Activated naive CD8-positive, alpha-beta T cell treated with anti-CD3 and anti-CD28 coated beads, Interleukin-2, amount 10 ng/mL, durations not matched to agents 7 days and 5 days (primary cell): ENCODE results near the gene ZNG1A. TPM values are rescaled to one million over a fixed set of nuclear protein-coding genes. Genes with fewer than 3 reads are reported as not detected.
"Not testable (repeated sequence)": the region's sequence is repeated elsewhere in the genome, so short reads cannot be mapped to it uniquely, and the experiment has no call there.

ENCODE experiments used
- ATAC-seq: fragments of 150-1000 bp; cut with Tn5 transposase; one replicate; pipeline ENCODE4 v1.10.0; 2021; ENCODE audit warnings: low read depth, moderate library complexity
- POLR2A ChIA-PET: fragments of 350-600 bp; sonication (Branson Sonifier 250); formaldehyde crosslinking; loops from one replicate; lab custom pipeline; 2021; ENCODE audit warnings: antibody characterized with exemption; lab: Charles Lee
- DNase-seq: peaks from one replicate; pipeline ENCODE4 v3.0.0; 2021
- H3K27ac Mint-ChIP-seq: one replicate; pipeline ENCODE4 v1.8.0; 2022; ENCODE audit warnings: mild to moderate bottlenecking, mixed read lengths
- H3K27me3 Mint-ChIP-seq: one replicate; pipeline ENCODE4 v1.8.0; 2022; ENCODE audit warnings: mild to moderate bottlenecking, moderate library complexity, mixed read lengths
- H3K36me3 Mint-ChIP-seq: one replicate; pipeline ENCODE4 v1.8.0; 2021; ENCODE audit warnings: mild to moderate bottlenecking, mixed read lengths
- H3K4me1 Mint-ChIP-seq: one replicate; pipeline ENCODE4 v1.8.0; 2021; ENCODE audit warnings: mixed read lengths
- H3K4me3 Mint-ChIP-seq: one replicate; pipeline ENCODE4 v1.8.0; 2022; ENCODE audit warnings: mild to moderate bottlenecking, moderate library complexity, mixed read lengths
- H3K9me3 Mint-ChIP-seq: one replicate; pipeline ENCODE4 v1.8.0; 2021; ENCODE audit warnings: mixed read lengths
- total RNA-seq, 2 experiments: library from RNA; stranded (reverse); gene quantifications; one replicate each; pipeline ENCODE4 v1.2.3, GENCODE V29; 2021

The ZNG1A gene
- total RNA-seq, 2 experiments from 2014 or later, result 26.4 to 27.5 TPM

GRCh38 chr9:105991-106390, 72.9 kb downstream of the ZNG1A start:
- H3K36me3 Mint-ChIP-seq, H3K4me1 Mint-ChIP-seq, H3K27ac Mint-ChIP-seq, POLR2A ChIA-PET, ATAC-seq, H3K9me3 Mint-ChIP-seq, DNase-seq, H3K4me3 Mint-ChIP-seq: not testable (repeated sequence)
- peaks cover 29% of the 10 kb centered on the region for H3K27me3 Mint-ChIP-seq

- DNase-seq, ATAC-seq, H3K4me1 Mint-ChIP-seq, H3K27ac Mint-ChIP-seq, POLR2A ChIA-PET, H3K27me3 Mint-ChIP-seq, H3K4me3 Mint-ChIP-seq, H3K9me3 Mint-ChIP-seq, H3K36me3 Mint-ChIP-seq: not testable (repeated sequence)
Measured at GRCh38 chr9:100430-100829, 78.4 kb downstream of the ZNG1A start.

- H3K9me3 Mint-ChIP-seq, H3K27me3 Mint-ChIP-seq, H3K4me1 Mint-ChIP-seq, H3K36me3 Mint-ChIP-seq, DNase-seq, H3K4me3 Mint-ChIP-seq, POLR2A ChIA-PET, ATAC-seq, H3K27ac Mint-ChIP-seq: not testable (repeated sequence)
Measured at GRCh38 chr9:99867-100266, 79.0 kb downstream of the ZNG1A start.

GRCh38 chr9:98775-99174, 80.1 kb downstream of the ZNG1A start:
- H3K9me3 Mint-ChIP-seq, H3K36me3 Mint-ChIP-seq, ATAC-seq, H3K4me1 Mint-ChIP-seq, H3K27me3 Mint-ChIP-seq, H3K27ac Mint-ChIP-seq, H3K4me3 Mint-ChIP-seq, DNase-seq, POLR2A ChIA-PET: not testable (repeated sequence)

GRCh38 chr9:94992-95391, 83.9 kb downstream of the ZNG1A start:
- H3K4me3 Mint-ChIP-seq, POLR2A ChIA-PET, H3K4me1 Mint-ChIP-seq, H3K27ac Mint-ChIP-seq, H3K27me3 Mint-ChIP-seq, H3K9me3 Mint-ChIP-seq, H3K36me3 Mint-ChIP-seq, DNase-seq: not testable (repeated sequence)
- ATAC-seq, result peak; percentile 65

- not testable (repeated sequence) for H3K27me3 Mint-ChIP-seq, ATAC-seq
Measured at GRCh38 chr9:94323-94722, 84.5 kb downstream of the ZNG1A start.

GRCh38 chr9:93909-94308, 84.9 kb downstream of the ZNG1A start:
- ATAC-seq, H3K4me3 Mint-ChIP-seq, H3K4me1 Mint-ChIP-seq, H3K36me3 Mint-ChIP-seq, POLR2A ChIA-PET, H3K9me3 Mint-ChIP-seq, H3K27me3 Mint-ChIP-seq, H3K27ac Mint-ChIP-seq, DNase-seq: not testable (repeated sequence)

More at GRCh38 chr9:94323-94722, 84.5 kb downstream of the ZNG1A start:
- H3K36me3 Mint-ChIP-seq, H3K4me1 Mint-ChIP-seq, H3K9me3 Mint-ChIP-seq, H3K4me3 Mint-ChIP-seq, H3K27ac Mint-ChIP-seq, POLR2A ChIA-PET, DNase-seq: not testable (repeated sequence)

- H3K36me3 Mint-ChIP-seq, H3K9me3 Mint-ChIP-seq, H3K4me3 Mint-ChIP-seq, H3K27me3 Mint-ChIP-seq, H3K27ac Mint-ChIP-seq, H3K4me1 Mint-ChIP-seq, DNase-seq, ATAC-seq, POLR2A ChIA-PET: not testable (repeated sequence)
Measured at GRCh38 chr9:90851-91250, 88.0 kb downstream of the ZNG1A start.

GRCh38 chr9:88396-89037, 90.3 kb downstream of the ZNG1A start:
- POLR2A ChIA-PET, H3K27ac Mint-ChIP-seq, H3K4me1 Mint-ChIP-seq, H3K4me3 Mint-ChIP-seq, H3K36me3 Mint-ChIP-seq, H3K9me3 Mint-ChIP-seq, DNase-seq, H3K27me3 Mint-ChIP-seq: not testable (repeated sequence)
- ATAC-seq, result peak; percentile 60

- DNase-seq, H3K4me3 Mint-ChIP-seq, ATAC-seq, H3K27ac Mint-ChIP-seq, H3K36me3 Mint-ChIP-seq, POLR2A ChIA-PET, H3K9me3 Mint-ChIP-seq, H3K4me1 Mint-ChIP-seq, H3K27me3 Mint-ChIP-seq: not testable (repeated sequence)
Measured at GRCh38 chr9:87860-88259, 91.0 kb downstream of the ZNG1A start.

- POLR2A ChIA-PET, H3K36me3 Mint-ChIP-seq, H3K27ac Mint-ChIP-seq, ATAC-seq, DNase-seq, H3K9me3 Mint-ChIP-seq, H3K4me1 Mint-ChIP-seq, H3K4me3 Mint-ChIP-seq, H3K27me3 Mint-ChIP-seq: not testable (repeated sequence)
Measured at GRCh38 chr9:87105-87504, 91.8 kb downstream of the ZNG1A start.

GRCh38 chr9:86697-87096, 92.2 kb downstream of the ZNG1A start:
- H3K9me3 Mint-ChIP-seq, H3K4me3 Mint-ChIP-seq, DNase-seq, H3K4me1 Mint-ChIP-seq, POLR2A ChIA-PET, ATAC-seq, H3K36me3 Mint-ChIP-seq, H3K27ac Mint-ChIP-seq: not testable (repeated sequence)
- H3K27me3 Mint-ChIP-seq, result peaks cover 10% of the 10 kb centered on the region

- ATAC-seq, H3K27ac Mint-ChIP-seq, H3K4me3 Mint-ChIP-seq: not testable (repeated sequence)
Measured at GRCh38 chr9:82932-83689, 95.7 kb downstream of the ZNG1A start.

GRCh38 chr9:78333-78732, 100.5 kb downstream of the ZNG1A start:
- H3K36me3 Mint-ChIP-seq, H3K4me3 Mint-ChIP-seq, ATAC-seq, DNase-seq, H3K9me3 Mint-ChIP-seq, H3K4me1 Mint-ChIP-seq, H3K27ac Mint-ChIP-seq, POLR2A ChIA-PET: not testable (repeated sequence)
- peaks cover 22% of the 10 kb centered on the region for H3K27me3 Mint-ChIP-seq

More at GRCh38 chr9:82932-83689, 95.7 kb downstream of the ZNG1A start:
- H3K27me3 Mint-ChIP-seq, result peaks cover 13% of the 10 kb centered on the region
- DNase-seq, POLR2A ChIA-PET, H3K36me3 Mint-ChIP-seq, H3K4me1 Mint-ChIP-seq, H3K9me3 Mint-ChIP-seq: not testable (repeated sequence)
